ENCODE measurements around the gene KCNJ8.

- TF ChIP-seq CTCF (IDR thresholded peaks at IDR 0.05; ENCODE audit: low read length) (no peak), EZH2 (optimal IDR thresholded peaks at IDR 0.05; ENCODE audit: low read depth, low read length) (no peak)
Measured at GRCh38 chr12:21814327-21814726, 39.8 kb upstream of the KCNJ8 start.
